ENCODE results near the gene TICAM1.

The TICAM1 gene

DNA sequence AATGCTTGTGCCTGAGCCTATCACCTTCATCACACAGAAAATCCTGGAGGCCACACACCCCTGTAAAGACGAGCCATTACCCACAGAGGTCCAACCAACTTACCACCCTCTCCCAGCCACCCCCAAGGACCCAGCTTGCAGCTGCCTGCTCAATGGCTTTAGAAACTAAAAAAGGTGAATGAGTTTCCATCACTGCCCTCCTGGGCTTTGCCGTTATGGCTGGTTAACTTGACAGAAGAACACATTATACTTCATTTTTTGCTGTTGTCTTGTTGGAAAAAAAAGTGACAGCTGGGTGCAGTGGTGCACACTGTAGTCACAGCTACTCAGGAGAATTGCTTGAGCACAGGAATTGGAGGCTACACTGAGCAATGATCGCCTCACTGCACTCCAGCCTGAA lies 57.4 kb downstream of the TICAM1 start:
- Mint-ChIP-seq H3K27ac (no peak overlapping the region), H3K4me1 (ENCODE audit: low read depth) (peaks cover 2% of the 10 kb centered on the region), H3K27me3 (peaks cover 13% of the 10 kb centered on the region), H3K36me3 (peaks cover 2% of the 10 kb centered on the region), H3K9me3 (ENCODE audit: low read depth) (no peaks in the 10 kb centered on the region), H3K4me3 (no peak overlapping the region)

DNA sequence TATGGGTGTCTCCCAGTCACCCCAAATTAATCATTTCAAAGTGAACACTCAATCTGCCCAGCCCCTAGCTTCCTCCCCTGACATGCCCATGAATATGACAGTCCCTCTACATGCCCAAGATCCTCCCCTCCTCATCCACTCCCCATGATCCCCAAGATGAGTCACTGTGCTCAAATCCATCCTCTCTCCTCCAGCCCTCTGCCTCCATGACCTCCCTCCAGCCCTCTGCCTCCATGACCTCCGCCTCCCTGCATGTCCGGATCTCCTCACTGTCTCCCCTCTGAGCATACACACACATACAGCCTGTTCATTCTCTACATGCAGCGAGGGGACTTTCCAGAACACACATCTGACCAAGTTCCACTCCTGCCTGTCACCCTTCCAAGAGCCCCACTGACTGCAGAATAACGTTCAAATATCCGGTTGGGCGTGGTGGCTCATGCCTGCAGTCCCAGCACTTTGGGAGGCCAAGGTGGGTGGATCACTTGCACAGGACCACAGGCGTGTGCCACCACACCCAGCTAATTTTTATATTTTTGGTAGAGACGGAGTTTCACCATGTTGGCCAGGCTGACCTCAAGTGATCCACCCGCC lies 58.4 kb downstream of the TICAM1 start:
- H3K4me1 Mint-ChIP-seq (ENCODE audit: low read depth) = peaks cover 2% of the 10 kb centered on the region
- no peaks in the 10 kb centered on the region for H3K9me3 Mint-ChIP-seq (ENCODE audit: low read depth)
- peaks cover 2% of the 10 kb centered on the region for H3K36me3 Mint-ChIP-seq
- no peak overlapping the region for H3K4me3 Mint-ChIP-seq
- H3K27ac Mint-ChIP-seq = no peak overlapping the region
- H3K27me3 Mint-ChIP-seq = peaks cover 13% of the 10 kb centered on the region

DNA sequence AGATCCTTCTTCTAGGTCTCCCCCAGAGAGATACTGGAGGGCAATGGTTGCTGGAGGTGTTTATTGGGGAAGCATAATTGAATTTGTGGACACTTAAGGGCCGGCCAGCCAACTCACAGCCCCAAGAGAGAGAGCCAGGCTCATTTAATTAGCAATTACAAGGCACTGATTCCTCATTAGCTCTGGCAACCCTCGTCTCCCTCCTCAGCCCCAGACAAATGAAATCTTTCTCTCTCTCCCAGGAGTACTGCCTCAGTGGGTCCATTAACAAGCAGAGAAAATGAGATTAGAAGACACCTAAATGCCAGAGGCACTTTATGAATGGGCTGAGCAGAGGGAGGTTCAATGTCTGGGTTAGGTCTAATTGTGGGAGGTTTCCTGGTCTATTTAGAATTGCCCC lies 58.9 kb downstream of the TICAM1 start:
- H3K36me3 Mint-ChIP-seq = peaks cover 2% of the 10 kb centered on the region
- H3K27me3 Mint-ChIP-seq = peaks cover 13% of the 10 kb centered on the region
- H3K27ac Mint-ChIP-seq = no peak overlapping the region
- no peaks in the 10 kb centered on the region for H3K9me3 Mint-ChIP-seq (ENCODE audit: low read depth)
- peaks cover 2% of the 10 kb centered on the region for H3K4me1 Mint-ChIP-seq (ENCODE audit: low read depth)
- H3K4me3 Mint-ChIP-seq = no peak overlapping the region

DNA sequence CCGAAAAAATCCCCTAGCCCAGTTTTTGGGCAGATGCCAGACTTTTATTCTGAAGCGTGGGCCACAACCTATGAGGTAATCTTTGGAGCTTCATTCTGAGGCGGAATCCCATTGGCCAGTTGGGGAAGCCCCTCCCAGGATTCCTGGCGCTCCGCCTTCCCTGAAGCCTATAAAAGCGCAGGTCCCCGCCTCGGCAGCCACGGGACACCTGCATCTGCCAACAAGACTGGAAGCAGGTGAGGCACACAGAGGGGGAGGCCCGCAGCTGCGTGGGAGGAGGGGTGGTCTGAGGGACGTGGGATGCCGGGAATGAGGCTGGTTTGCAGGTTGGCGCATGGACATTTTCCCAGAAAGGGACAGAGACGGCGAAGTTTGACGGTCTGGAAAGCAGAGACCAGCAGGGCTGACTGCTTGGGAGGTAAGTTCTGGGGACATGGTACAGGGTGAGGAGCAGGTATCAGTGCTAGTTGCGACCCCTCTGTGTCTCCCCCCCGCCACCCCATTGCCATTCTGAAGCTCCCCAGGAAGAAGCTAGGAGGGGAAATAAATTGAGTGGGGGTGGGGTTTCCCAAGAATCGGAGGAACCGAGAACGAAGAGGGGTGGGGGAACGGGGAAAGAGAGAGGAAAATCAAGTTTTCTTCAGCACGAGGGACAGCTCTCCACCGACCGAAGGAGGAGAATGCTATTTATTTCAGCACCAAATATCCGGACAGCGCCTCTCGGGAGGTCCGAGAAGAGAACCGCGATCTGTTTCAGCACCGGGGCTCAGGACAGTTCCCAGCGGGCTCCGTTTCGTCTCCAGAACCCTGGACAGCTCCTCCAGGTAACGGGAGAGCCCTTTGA lies 62.4 kb downstream of the TICAM1 start:
- no peak overlapping the region for H3K27ac Mint-ChIP-seq

More for the DNA sequence above, 62.4 kb downstream of the TICAM1 start:
- H3K27me3 Mint-ChIP-seq = peaks cover 12% of the 10 kb centered on the region
- H3K4me1 Mint-ChIP-seq (ENCODE audit: low read depth) = peaks cover 2% of the 10 kb centered on the region
- H3K36me3 Mint-ChIP-seq = no peaks in the 10 kb centered on the region
- H3K4me3 Mint-ChIP-seq = no peak overlapping the region
- H3K9me3 Mint-ChIP-seq (ENCODE audit: low read depth) = no peaks in the 10 kb centered on the region
